ENCODE data around the gene HMX1.

Gene HMX1

DNA sequence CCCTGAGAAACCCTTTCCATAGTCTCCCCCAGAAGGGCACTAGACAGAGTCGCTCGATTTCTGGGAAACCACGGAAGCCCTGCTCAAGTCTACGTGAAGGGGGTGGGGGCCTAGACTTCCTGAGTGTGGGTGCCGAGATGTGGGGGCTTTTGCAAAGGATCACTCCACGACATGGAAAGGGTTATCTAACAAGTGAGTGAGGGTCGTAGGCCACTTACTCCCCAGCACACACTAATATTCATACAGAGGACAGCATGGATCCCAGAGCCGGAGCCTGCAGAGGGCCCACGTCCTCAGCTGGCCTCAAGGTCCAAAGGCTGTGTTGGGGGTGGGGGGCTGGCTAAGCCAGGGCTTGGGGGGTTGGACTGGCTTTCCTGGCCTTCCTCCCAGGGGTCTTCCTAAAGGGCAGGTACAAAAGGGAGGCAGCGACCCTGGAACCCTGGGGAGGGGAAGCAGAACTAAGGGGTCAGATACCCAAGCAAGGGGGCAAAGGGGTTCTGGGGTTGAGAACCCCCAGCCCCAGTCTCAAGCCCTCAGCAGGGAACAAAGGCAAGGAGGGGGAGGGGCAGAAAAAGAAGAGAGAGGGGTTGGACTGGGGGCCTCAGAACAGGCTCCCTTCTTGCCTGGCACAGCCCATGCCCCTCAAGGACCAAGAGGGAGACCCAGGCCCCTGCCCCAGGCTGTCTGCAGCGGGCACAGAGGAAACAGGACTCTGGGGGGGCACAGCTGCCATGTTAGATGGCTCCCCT is 1.6 kb downstream of the HMX1 start:
- Histone ChIP-seq H3K27ac (no peak overlapping the region), H3K9ac (ENCODE audit: insufficient read length) (no peak overlapping the region), H3K9me3 (ENCODE audit: low read depth, low read length) (no peaks in the 10 kb centered on the region), H3K36me3 (ENCODE audit: insufficient read depth, low read length) (no peaks in the 10 kb centered on the region), H3K4me3 (no peak overlapping the region)
- no peak for TF ChIP-seq FOXP2 (optimal IDR thresholded peaks at IDR 0.05; ENCODE audit: control extremely low read depth, extremely low read length, insufficient read depth)
- TF ChIP-seq EZH2 (IDR thresholded peaks at IDR 0.05) = no peak
- no peak for TF ChIP-seq POLR2AphosphoS5 (IDR thresholded peaks at IDR 0.05; ENCODE audit: borderline replicate concordance, low read depth, low read length)
- no peak for DNase-seq (ENCODE audit: low read depth, low spot score)

DNA sequence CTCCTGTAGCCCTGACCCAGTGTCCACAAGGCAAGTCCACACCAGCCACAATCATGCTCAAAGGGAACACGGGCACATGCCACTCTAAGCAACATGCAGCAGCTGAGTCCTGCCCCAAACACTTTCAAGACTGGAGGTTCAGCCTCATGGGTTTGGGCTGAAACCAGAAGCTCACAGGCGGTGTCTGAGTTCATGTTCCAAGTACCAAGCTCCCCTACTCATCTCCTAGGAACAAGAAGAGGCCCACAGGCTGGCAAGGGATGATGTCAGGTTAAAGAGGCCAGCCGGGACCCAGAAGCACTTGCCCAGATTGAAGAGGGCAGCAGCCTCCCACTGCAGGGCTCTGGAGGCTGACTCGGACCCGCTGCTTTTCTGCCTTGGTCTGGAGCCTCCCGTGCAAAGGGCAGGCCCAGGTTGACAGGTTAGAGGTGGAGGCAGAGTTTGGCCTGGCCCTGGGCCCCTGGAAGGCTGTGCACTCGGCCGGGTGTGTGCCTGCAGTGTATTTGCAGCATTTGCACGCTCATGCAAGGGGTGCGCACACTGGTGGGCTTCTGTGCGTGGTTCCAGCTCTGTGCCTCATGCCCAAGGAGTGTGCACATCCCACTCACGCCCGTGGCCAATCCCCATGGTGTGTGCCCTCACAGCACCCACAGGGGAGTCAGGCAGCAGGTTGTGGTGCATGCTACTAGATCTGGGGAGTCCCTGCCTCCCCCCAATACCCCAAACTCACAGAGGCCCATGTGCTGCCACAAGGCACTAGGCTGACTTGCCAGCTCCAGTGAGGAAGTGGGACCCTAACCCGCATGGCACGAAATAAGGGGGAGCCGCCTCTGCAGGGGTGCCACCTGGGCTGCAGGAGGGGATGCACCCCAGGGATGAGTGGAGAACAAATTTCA is 2.4 kb downstream of the HMX1 start:
- no peak overlapping the region for H3K4me3 ChIP-seq

DNA sequence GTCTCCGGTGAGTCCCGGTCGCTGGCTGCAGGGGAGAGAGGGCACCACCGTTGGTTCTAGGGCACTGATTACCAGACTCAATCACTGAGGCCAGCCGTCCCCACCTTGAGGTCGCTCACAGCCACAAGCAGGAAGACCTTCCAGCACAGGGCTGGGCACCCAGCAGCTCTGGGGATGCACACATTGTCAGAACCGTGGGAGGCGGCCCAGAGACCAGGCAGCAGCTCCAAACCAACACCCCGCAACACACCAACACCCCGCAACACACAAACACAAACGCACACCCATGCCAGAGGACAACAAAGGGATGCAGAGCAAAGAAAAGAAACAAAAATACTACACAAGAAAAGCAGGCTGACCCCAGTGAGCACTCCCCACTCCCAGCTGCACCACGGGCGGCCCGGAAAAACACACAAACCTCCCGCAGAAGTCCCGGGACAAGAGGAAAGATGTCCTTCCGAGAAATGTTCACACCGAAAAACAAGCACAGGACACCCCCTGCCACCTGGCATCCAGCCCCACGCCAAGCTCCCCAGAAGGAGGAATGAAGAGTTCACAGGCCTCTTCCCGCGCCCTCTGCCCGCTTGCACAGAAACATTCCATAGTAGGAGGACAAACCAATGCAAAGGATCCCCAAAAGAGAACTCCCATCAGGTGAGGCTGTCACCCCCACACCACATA is 3.2 kb downstream of the HMX1 start:
- no peak overlapping the region for H3K27ac ChIP-seq
- DNase-seq (ENCODE audit: low read depth, low spot score) = no peak
- no peaks in the 10 kb centered on the region for H3K9me3 ChIP-seq (ENCODE audit: low read depth, low read length)
- H3K4me3 ChIP-seq = no peak overlapping the region
- H3K36me3 ChIP-seq (ENCODE audit: insufficient read depth, low read length) = no peaks in the 10 kb centered on the region
- TF ChIP-seq EZH2 (IDR thresholded peaks at IDR 0.05) = no peak
- TF ChIP-seq POLR2AphosphoS5 (IDR thresholded peaks at IDR 0.05; ENCODE audit: borderline replicate concordance, low read depth, low read length) = no peak
- TF ChIP-seq FOXP2 (optimal IDR thresholded peaks at IDR 0.05; ENCODE audit: control extremely low read depth, extremely low read length, insufficient read depth) = no peak
- no peak overlapping the region for H3K9ac ChIP-seq (ENCODE audit: insufficient read length)

More for the DNA sequence above, 2.4 kb downstream of the HMX1 start:
- H3K27ac ChIP-seq = no peak overlapping the region
- DNase-seq (ENCODE audit: low read depth, low spot score) = no peak
- no peaks in the 10 kb centered on the region for H3K36me3 ChIP-seq (ENCODE audit: insufficient read depth, low read length)
- H3K9ac ChIP-seq (ENCODE audit: insufficient read length) = no peak overlapping the region
- no peaks in the 10 kb centered on the region for H3K9me3 ChIP-seq (ENCODE audit: low read depth, low read length)
- TF ChIP-seq FOXP2 (optimal IDR thresholded peaks at IDR 0.05; ENCODE audit: control extremely low read depth, extremely low read length, insufficient read depth) = no peak

DNA sequence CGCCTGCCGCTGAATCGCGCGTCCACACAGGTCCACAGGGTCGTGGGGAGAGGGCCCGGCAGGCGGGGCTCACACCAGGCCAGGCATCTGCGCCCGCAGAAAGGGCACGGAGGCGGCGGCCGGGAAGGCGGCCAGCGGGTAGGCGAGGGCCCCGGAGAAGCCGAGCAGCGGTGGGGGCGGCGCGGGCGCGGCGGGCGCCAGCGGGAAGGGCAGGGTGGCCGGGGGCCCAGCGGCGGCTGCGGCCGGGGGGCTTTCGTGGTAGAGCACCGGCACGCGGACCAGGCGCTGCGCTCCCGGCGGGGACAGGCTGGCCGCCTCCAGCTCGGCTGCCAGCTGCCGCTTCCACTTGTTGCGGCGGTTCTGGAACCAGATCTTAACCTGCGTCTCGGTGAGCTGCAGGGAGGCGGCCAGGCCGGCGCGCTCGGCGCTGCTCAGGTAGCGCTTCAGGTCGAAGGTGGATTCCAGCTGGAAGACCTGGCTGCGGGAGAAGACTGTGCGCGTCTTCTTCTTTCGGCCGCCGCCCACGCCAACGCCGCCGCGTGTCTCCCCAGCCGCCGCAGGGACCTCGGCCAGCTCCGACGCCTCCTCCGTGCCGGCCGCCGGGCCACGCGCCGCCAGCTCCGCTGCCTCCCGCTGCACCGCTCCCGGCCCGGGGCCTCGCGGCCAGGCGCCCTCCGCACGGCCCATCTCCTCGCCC is 3.9 kb downstream of the HMX1 start:
- H3K9me3 ChIP-seq (ENCODE audit: low read depth, low read length) = no peaks in the 10 kb centered on the region
- TF ChIP-seq FOXP2 (optimal IDR thresholded peaks at IDR 0.05; ENCODE audit: control extremely low read depth, extremely low read length, insufficient read depth) = no peak
- TF ChIP-seq POLR2AphosphoS5 (IDR thresholded peaks at IDR 0.05; ENCODE audit: borderline replicate concordance, low read depth, low read length) = no peak
- no peak for TF ChIP-seq EZH2 (IDR thresholded peaks at IDR 0.05)
- no peak overlapping the region for H3K27ac ChIP-seq
- H3K9ac ChIP-seq (ENCODE audit: insufficient read length) = no peak overlapping the region
- no peak for DNase-seq (ENCODE audit: low read depth, low spot score)
- H3K36me3 ChIP-seq (ENCODE audit: insufficient read depth, low read length) = no peaks in the 10 kb centered on the region
- H3K4me3 ChIP-seq = no peak overlapping the region

DNA sequence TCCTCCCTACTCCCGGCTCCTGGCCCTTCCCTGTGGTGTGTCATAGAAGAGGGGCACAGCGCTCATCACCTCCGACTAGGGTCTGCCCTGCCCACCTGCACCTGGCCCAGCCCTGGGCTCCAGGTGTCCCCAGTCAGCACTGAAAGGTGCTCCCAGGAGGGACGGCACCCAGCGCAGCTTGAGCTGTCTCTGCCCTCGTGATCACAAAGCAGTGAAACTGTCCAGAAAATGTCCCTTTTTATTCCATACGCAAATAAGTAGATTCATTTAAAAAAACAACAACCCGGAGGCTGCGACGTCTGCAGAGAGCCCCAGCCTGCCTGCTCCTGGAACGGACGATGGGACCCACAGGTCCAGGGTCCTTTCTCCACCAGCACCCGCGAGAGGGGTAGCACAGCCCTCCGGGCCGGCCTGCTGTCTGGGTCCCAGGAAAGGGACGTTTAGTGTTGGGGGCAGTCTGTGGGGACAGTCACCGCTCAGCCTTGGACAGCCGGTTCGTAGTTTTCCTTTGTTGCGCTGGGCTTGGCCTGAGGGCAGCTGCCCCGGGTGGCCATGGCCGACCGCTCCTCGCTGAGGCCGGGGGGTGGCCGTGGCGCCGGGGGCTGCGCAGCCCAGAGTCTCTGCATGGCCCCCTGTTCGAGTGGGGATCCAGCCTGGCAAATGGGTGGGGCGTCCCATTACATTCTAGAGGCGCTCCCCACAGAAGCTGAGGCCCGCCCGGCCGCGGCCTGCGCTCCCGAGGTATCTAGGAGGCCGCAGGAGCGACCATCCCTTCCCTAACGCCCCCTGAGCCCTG is 4.6 kb downstream of the HMX1 start:
- TF ChIP-seq EZH2 (IDR thresholded peaks at IDR 0.05) (no peak), POLR2AphosphoS5 (IDR thresholded peaks at IDR 0.05; ENCODE audit: borderline replicate concordance, low read depth, low read length) (no peak), FOXP2 (optimal IDR thresholded peaks at IDR 0.05; ENCODE audit: control extremely low read depth, extremely low read length, insufficient read depth) (no peak)
- H3K4me3 ChIP-seq = no peak overlapping the region
- DNase-seq (ENCODE audit: low read depth, low spot score) = no peak
- no peaks in the 10 kb centered on the region for H3K9me3 ChIP-seq (ENCODE audit: low read depth, low read length)
- no peak overlapping the region for H3K27ac ChIP-seq
- H3K36me3 ChIP-seq (ENCODE audit: insufficient read depth, low read length) = no peaks in the 10 kb centered on the region
- H3K9ac ChIP-seq (ENCODE audit: insufficient read length) = no peak overlapping the region

DNA sequence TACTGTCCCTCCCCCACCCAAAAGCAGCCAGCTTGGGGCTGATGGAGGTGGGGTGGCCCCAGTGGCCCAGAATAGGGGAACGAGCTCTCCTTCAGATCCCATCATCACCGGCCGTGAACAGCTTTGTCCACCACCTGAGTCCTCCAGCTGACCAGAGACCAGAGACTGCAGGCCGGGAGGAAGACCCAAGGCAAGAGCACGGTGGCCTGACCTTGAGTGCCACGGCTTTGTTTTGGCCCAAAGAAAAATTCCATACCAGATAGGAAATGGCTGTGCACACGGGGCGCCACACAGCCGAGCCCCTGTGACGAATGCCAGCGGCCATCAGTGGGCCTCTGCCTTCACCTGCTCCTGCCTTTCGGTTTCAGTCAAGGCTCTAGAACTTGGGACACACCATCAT is 5.2 kb downstream of the HMX1 start:
- Histone ChIP-seq H3K9me3 (ENCODE audit: low read depth, low read length) (no peaks in the 10 kb centered on the region), H3K36me3 (ENCODE audit: insufficient read depth, low read length) (no peaks in the 10 kb centered on the region), H3K27ac (no peak overlapping the region), H3K9ac (ENCODE audit: insufficient read length) (no peak overlapping the region), H3K4me3 (no peak overlapping the region)
- TF ChIP-seq POLR2AphosphoS5 (IDR thresholded peaks at IDR 0.05; ENCODE audit: borderline replicate concordance, low read depth, low read length) = no peak
- TF ChIP-seq FOXP2 (optimal IDR thresholded peaks at IDR 0.05; ENCODE audit: control extremely low read depth, extremely low read length, insufficient read depth) = no peak
- no peak for TF ChIP-seq EZH2 (IDR thresholded peaks at IDR 0.05)
- DNase-seq (ENCODE audit: low read depth, low spot score) = no peak

DNA sequence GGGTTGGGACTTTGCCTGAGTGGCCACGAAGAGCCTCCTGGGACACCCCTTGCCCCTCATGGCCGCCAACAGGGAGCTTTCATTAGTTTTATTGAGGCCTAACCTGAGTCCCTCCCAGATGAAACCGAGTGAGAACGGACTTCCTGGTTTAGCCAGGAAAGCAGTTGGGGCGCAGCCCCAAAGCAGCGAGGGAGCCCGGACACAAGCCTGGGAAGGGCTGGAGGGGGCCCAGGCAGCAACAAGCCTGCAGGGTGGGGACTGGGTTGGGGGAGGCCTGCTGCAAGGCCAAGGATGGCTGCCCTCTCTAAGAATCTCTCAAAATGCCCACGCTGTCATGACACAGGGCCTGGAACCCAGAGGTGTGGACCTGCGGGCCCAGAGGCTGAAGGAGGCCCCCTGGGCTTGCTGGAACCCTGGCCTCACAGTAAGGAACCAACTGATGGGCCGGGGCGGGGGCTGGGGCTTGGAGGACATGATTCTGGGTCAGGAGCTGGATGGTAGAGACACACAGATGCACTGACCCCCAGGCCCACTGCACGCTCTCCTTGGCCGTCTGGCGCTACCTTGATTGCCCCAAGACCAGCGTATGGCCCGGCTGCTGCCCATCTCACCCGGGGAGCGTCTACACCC is 5.8 kb downstream of the HMX1 start:
- TF ChIP-seq FOXP2 (optimal IDR thresholded peaks at IDR 0.05; ENCODE audit: control extremely low read depth, extremely low read length, insufficient read depth) = no peak
- no peak for TF ChIP-seq EZH2 (IDR thresholded peaks at IDR 0.05)
- TF ChIP-seq POLR2AphosphoS5 (IDR thresholded peaks at IDR 0.05; ENCODE audit: borderline replicate concordance, low read depth, low read length) = no peak
- no peaks in the 10 kb centered on the region for H3K9me3 ChIP-seq (ENCODE audit: low read depth, low read length)
- DNase-seq (ENCODE audit: low read depth, low spot score) = no peak
- no peak overlapping the region for H3K9ac ChIP-seq (ENCODE audit: insufficient read length)
- no peaks in the 10 kb centered on the region for H3K36me3 ChIP-seq (ENCODE audit: insufficient read depth, low read length)
- no peak overlapping the region for H3K4me3 ChIP-seq
- H3K27ac ChIP-seq = no peak overlapping the region
